ENCODE data around the gene FZD4.
"Not testable (repeated sequence)": the region's sequence is repeated elsewhere in the genome, so short reads cannot be mapped to it uniquely, and the experiment has no call there.

FZD4 gene

DNA sequence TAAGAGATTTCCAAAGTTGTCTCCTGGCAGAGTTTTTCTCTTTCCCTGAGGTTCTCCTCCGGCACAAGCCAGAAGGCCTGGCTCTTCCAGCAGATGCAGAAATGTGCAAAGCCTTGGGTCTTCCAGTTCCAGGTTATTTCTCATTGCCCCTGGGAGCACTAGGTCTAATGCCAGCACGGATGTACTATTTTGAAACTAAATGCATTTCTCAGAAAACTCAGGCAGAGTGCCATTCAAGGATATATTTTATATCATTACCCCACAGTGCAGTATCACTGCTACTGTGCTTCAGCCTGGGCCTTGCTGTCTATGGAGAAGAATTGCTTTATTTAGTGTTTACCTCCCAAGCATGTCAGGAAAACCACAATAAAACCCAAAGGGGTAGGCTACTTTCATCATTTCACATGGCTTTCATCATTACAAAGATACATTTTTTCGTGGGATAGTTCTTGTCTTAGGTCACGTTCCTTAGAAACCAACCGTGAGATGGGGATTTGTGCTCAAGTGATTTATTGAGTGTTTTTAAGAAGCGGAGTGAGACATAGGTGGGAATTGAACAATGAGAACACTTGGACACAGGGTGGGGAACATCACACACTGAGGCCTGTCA lies 22.4 kb upstream of the FZD4 start:
- no peak overlapping the region for H3K4me3 ChIP-seq (ENCODE audit: low read depth, low read length)

DNA sequence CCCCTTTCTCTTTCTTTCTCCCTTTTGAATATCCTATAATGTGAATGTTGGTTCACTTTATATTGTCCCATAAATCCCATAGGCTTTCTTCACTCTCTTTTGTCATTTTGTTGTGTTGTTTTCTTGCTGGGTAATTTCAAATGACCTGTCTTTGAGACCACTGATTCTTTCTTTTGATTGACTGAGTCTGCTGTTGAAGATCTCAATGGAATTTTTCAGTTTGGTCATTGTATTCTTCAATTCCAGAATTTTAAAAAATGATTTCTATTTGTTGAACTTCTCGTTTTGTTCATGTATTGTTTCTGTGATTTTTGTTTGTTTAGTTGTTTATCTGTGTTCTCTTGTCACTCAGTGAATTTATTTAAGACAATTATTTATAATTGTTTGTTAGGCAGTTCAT lies 17.5 kb upstream of the FZD4 start:
- no peak overlapping the region for H3K4me3 ChIP-seq (ENCODE audit: low read depth, low read length)

DNA sequence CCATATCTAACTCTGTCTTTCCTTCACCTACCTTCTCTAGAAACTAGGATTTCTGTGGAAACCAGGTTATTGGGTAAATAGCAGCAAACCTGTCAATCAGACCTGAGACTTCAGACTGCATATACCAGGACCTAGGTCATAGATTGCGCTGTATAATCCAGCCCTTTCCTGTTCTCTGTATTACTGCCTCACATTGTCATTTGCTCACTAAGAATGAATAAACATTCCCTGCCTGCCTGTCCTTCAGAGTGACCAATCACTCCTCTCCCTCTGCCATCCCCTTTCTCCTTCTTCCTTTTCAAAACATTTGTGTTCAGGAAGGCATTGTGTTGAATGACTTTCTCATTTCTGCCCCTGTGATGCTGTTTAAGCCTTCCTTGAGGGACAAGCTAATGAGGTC lies 14.1 kb upstream of the FZD4 start:
- no peak overlapping the region for H3K4me3 ChIP-seq (ENCODE audit: low read depth, low read length)

DNA sequence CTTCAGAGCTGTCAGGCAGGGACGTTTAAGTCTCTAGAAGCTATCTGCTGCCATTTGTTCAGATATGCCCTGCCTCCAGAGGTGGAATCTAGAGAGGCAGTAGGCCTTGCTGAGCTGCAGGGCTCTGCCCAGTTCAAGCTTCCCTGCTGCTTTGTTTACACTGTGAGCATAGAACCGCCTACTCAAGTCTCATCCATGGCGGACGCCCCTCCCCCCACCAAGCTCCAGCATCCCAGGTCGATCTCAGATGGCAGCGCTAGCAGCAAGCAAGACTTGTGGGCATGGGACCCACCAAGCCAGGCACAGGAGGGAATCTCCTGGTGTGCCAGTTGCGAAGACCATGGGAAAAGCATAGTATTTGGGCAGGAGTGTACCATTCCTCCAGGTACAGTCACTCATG lies 12.4 kb upstream of the FZD4 start:
- not testable (repeated sequence) for H3K4me3 ChIP-seq (ENCODE audit: low read depth, low read length)

DNA sequence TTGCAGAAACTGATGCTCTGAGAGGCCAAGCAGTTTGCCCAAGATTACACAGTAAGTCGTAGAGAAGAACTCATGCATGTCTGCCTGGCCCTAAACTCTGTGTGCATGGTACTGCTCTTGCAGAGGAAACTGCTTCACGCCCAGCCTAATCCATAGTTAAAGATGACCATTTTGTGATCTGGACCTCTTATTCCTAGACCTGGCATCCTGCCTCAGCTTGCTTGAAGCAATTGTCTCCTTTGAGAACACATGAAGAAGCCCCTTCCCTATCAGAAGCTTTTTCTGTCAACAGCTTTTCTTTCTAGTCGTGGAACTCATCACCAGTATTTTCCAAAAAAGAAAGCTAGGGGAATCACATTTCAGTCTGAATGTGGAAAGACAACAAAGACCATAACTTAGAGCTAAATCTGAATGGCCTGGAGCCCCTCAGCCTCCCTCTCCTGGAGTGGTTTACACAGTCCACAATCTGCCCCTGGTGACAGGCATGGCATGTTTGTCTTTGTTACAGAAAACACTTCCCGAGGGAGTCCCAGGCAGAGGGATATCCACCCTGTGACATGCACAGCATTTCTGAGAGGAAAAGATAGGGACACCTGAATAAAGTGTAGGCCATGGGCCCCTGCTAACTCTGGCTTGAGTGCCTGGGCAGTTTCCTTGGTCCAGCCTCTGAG lies 2.9 kb upstream of the FZD4 start:
- no peak overlapping the region for H3K4me3 ChIP-seq (ENCODE audit: low read depth, low read length)

DNA sequence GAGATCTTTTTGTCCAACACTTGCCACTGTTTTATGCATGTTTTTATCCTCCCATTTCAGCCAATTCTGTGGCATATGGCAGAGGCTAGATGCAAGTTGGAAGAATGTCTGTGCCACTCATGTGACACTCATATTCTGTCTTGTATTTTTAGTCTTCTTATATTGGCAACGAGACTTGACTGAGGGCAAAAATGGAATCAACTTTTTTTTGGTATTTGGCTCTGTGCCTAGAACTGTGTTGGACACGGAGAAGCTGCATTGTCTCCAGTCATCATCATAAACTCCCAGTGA lies 1.7 kb upstream of the FZD4 start:
- no peak overlapping the region for H3K4me3 ChIP-seq (ENCODE audit: low read depth, low read length)

DNA sequence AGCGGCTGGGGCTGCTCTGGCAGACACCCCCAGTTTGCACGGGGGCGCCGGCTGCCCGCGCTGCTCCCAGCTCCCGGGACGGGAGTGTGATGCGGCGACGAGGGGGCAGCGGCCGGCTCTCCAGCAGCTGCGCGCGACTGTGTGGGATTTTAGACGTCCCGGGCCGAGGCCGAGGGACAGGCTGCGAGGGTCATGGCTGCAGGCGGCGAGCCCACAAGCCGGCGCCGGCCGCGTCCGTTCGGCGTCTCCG lies 159 bp downstream of the FZD4 start:
- H3K4me3 ChIP-seq (ENCODE audit: low read depth, low read length): peak overlapping the region; percentile 36

DNA sequence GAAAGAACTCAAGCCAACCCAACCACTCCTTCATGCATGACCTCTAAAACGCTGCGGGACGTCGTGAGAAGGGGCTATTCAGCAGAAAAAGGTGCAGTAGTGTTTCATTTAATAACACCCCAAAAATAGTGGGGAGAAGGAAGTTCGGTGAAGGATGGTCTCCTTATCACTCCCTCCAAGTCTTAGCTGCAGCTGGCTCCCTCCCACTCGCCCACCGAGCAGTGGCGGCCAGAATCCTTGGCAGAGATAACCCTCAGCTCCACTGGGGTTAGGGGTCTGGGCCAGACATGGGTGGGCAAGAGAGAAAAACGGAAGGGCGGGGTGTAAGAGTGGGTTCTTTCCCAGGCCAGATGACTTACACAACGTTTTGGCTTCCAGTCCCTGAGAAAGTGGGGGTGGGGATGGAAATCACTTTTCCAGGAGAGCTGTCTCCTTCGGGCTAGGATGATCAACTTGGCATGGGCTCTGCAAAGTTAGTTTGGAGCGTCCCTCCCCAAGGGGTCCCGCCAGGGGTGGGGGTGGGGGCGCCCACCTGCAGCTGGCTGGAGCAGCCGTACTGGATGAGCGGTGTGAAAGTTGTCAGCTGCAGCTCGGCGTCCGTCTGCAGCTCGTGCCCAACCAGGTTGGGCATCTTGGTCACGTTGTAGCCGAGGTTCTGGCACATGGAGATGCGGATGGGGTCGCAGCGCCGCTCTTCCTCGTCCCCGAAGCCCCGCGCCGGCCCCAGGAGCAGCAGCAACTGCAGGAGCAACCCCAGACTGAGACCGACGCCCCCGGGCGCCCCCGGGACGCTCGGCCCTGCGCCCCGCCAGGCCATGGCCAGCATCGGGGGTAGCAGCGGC lies 705 bp downstream of the FZD4 start:
- H3K4me3 ChIP-seq (ENCODE audit: low read depth, low read length): peak overlapping the region; percentile 36

DNA sequence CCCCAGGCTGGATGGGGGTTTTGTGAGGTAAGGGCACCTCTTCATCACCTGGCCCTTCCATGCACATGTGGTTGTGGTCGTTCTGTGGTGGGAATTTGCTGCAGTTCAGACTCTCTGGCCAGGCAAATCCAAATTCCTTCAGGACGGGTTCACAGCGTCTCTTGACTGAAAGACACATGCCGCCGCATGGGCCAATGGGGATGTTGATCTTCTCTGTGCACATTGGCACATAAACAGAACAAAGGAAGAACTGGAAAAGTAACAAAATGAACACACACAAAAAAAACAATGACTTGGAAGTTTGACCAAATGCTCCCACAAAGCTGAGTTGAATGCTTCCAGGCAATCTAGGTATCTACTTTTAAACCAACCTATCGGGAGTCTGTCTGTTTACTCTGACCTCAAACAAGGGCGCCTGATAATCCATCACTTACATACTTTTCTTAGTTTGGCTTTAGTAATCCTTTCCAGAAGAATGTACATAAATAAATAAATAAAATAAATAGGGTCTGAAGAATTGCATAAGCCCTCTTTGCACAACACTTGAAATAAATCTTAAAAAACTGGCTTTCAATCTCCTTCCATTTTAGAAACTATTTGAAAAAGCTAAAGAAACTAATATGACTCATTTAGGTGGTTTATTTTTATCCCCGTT lies 2.8 kb downstream of the FZD4 start:
- H3K4me3 ChIP-seq (ENCODE audit: low read depth, low read length): no peak overlapping the region

DNA sequence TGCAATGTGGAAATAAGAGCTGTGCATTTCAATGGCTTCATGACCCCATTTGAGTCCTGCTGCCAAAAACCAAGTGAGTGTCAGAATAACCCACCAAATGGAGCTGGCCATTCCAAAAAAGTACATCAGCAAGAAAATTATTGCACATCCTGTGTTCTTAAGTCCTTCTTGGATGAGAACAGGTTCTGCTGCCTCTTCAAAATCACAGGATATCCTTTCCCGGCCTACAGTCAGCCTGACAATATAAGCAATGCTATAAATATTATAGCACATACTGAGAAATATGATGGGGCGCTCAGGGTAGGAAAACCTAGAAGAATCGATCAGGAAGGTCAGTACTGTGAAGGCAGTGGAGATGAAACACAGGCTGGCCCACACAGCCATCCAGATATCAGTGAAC lies 3.5 kb downstream of the FZD4 start:
- no peak overlapping the region for H3K4me3 ChIP-seq (ENCODE audit: low read depth, low read length)

DNA sequence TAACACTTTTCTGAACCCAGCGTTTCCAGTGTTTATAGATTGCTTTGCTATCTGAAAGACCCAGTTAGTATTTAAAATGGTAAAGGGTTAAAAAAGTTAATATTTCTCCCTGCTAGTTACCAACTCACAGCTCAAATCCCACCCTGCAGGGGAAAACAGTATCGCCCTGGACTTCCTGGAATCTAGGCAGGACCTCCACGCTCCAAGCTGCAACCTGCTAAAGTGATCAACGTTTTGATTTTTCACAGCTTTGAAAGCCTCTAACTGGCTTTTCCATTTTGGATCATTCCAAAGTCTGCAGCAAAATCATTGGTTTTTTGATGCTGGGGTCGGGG lies 4.6 kb downstream of the FZD4 start:
- no peak overlapping the region for H3K4me3 ChIP-seq (ENCODE audit: low read depth, low read length)

DNA sequence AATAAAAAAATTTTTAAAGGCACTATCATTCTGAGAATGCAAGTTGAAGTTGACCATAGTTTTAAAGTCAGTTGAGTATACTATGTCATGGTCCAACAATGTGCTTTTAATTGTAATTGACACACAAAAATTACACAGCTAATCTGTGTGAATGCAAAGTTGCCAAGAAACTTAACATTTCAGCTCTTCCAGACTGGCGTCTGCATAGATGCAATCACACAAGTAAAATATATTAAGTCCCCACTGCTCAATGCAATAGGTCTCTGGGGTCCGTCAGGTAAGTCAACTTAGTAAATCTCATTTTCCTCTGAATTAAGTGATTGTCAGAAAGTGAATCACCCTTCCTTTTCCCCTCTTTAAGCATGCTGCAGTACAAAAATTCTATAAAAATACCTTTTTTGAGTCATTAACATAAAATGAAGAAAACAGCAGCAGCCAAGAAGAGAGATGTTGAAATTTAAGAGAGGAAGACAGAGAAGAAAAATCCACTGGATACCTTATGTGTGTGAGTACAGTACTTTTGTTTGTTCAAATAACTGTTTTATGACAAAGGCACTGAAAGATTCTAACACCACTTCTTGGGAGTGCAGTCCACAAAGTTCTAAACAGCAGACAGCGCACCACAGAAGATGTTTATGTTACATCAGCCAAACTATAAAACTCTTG lies 5.1 kb downstream of the FZD4 start:
- H3K4me3 ChIP-seq (ENCODE audit: low read depth, low read length): no peak overlapping the region

DNA sequence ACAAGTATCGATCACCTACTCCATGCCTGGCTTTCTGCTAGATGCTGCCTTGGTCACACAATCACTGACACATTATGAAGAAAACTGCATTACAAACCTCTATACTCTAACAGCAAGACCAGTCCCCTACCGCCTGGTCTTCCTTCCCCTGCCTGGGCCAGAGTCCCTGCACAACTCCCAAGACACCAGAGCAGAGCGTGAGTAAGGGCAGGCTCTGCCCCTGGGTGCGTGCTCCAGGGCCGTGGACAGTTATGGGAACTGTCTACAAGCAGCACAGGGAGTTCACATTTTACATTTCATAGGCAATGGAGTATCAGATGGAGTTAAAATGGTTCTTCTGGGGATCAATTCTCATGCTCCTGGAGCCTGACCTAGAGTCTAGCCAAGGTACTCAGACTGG lies 6.5 kb downstream of the FZD4 start:
- H3K4me3 ChIP-seq (ENCODE audit: low read depth, low read length): no peak overlapping the region

DNA sequence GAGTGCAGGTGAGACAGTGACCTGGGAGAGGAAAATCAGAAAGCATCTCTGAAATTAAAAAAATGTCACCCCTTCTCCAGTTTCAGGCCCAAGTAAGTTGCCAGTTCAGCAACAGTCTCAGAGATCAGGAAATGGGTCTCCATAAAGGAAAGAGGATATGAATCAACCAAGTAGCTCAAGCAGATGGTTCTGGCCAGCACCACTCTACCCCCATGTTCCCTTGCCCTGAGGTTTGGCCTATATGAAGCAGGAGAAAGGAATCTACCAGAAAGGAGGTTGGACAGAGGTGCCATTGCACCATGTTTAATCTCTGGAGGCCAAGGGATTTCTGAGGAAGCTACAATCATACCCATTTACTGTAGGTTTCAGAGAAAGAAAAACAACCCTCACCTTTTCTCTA lies 7.7 kb downstream of the FZD4 start:
- no peak overlapping the region for H3K4me3 ChIP-seq (ENCODE audit: low read depth, low read length)

DNA sequence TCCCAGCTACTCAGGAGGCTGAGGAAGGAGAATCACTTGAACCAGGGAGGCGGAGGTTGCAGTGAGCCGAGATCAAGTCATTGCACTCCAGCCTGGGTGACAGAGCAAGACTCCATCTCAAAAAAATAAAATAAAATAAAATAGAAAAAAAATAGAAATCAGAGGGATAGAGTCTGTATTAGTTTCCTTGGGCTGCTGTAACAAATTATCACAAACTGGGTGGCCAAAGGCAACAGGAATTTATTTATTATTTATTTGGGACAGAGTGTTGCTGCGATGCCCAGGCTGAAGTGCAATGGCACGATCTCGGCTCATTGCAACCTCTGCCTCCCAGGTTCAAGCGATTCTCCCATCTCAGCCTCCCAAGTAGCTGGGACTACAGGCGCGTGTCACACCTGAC lies 11.7 kb downstream of the FZD4 start:
- not testable (repeated sequence) for H3K4me3 ChIP-seq (ENCODE audit: low read depth, low read length)

DNA sequence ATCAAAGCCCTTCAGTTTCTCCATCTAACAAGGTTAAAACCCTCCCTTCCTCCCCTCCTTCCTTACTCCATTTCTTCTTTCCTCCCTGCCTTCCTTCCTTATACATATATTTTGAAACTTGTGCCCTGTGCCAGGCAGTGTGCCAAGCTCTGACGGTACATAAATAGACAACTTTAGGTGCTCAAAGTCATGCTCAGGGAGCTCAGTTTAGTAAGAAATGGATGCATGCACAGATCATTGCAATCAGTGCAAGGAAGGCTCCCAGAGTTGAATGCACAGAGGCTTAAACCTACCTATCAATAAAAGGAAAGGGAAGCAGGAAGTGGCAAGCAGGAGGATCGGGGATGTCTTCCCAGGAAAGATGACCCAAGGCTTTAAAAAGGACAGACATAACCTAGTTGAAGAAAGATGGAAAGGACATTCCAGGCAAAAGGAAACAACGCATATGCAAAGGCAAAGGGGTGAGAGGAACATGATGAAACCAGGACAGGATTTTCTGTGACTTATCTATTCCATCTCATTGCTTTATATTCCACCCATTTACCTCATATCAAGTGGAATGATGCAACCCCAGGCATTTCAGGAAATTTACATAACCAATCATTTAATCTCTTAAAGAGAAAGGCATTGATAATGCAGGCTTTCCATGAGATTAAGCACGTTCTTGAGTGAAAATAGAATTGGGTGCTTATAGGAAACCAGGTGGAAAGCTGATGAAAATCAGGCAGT lies 13.2 kb downstream of the FZD4 start:
- H3K4me3 ChIP-seq (ENCODE audit: low read depth, low read length): no peak overlapping the region

DNA sequence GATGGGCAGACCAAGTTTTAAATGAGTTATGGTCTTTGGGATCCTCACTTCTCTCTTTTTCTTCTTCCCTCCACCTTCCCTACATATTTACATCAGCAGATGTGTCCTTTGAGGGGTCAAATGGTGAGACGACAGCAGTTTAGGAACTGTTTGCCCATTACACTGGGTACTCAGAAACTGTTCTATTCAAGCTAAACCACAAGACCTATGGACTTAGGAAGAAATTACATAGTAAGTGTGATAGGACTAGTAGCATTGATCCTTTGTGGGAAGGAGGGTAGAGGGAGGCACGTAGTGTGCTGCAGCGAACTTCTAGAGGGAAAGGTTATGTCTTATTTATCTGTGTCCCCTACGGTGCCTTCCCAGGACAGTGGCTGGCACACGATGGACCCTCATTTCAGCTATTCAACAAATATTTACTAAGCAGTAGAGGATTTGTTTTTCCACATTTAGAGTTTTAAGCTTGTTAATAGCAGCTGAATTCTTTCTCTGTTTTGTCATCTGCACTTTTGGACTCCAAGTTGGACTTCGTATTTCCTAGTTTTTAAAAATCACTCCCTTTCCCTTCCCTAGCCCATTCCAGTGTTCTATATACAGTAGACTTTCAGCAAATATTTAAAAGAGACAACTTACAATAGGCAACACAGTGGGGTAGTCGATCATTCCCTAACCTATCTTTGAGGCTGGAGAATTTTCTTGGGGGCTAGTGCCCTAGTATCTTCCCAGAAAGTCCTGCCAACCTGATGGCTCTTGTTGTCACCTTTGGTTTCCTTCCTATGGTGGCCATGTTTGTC lies 13.9 kb downstream of the FZD4 start:
- H3K4me3 ChIP-seq (ENCODE audit: low read depth, low read length): no peak overlapping the region

DNA sequence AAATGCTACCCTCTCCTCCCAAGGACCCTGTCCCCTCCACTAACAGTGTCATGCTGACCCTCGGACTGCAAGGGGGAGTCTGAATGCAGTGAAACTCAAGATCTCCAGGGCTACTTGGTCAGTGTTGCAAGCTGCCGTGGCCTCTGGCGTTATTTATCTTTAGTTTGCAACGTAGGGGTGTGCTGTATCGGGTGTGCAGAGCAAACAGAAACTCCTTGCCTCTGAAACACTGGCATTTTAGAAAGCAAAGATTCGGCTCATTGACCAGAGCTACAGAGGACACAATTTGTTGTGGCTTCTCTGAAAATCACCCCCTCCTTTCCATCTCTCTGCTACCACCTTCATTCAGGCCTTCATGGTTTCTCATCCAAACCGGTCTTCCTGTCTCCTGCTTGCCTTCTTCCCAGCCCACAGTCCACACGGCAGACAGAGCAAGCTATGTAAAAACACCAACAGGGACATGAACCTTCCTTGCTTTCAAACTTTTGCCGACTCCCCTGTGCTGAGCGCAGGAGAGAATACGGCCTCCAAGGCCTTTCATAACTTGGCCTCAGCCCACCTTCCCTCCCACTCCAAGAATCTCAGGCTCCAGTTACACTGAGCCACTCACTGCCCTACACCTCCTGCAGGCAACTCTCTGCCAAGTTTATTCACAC lies 14.9 kb downstream of the FZD4 start:
- H3K4me3 ChIP-seq (ENCODE audit: low read depth, low read length): no peak overlapping the region

DNA sequence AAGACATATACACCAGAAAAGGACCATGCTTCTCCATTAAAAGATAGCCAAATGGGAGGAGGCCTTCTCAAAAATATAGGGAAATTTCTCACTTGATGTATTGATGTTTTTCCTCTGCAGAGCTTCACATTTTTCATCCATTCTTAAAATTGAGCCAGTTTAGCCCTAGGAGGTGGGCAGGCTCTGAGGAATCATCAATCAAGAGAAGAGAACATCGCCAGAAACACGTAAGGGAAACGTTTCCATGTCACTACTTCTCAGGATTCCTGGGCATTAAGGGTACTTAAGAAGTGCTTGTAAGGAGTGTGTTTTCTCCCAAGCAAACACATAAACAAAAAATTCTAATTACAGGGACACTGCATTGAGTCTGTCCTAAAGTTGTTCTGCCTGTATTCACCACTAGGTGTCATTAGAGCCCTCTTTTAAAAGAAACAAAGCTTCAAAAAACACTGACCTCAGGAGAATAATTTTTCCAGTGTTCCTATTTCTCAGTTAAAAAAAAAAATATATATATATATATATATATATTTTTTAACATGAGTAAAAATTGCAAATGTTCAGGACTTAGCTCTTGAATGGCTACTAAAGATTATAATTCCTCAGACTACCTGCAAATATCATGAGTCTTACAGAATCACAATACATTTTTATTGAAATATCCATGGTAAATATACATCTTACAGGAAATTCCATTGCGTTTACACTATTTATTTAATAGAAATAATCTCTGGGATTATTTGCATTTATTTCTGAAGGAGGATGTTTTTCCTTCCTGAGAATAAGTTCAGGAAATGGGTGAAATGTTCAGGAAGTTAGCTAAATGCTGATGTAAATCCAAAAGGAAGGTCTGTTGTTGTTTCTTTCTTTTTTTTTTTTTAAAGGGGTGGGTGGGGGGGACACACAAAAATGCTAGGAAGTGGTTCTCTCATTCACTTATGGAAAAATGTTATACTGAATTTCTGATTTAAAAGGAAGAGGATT lies 16.0 kb downstream of the FZD4 start:
- H3K4me3 ChIP-seq (ENCODE audit: low read depth, low read length): no peak overlapping the region
